ENCODE measurements around the gene PRR5.

The PRR5 gene

DNA sequence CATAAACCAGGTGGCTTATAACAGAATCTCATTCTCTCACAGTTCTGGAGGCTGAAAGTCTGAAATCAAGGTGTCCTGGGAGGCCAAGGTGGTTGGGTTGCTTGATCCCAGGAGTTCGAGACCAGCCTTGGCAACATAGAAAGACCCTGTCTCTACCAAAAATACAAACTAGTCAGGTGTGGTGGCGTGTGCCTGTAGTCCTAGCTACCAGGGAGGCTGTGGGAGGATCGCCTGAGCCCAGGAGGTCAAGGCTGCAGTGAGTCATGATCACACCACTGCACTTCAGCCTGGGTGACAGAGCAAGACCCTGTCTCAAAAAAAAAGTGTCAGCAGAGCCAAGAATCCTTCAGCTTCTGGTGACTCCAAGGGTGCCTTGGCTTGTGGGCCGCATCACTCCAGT, 8.9 kb upstream of the PRR5 start:
- no peak for DNase-seq (ENCODE audit: low spot score)

DNA sequence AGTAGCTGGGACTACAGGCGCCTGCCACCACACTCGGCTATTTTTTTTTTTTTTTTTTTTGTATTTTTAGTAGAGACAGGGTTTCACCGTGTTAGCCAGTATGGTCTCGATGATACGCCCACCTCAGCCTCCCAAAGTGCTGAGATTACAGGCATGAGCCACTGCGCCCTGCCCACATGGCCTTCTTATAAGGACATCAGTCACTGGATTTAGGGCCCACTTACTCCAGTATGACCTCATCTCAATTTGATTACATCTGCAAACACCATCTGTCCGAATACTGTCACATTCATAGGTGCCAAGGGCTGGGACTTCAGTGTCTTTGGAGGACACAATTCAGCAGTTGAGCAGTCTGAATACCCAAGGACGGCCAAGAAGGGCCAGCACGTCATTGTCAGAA, 8.2 kb upstream of the PRR5 start:
- no peak for DNase-seq (ENCODE audit: low spot score)

DNA sequence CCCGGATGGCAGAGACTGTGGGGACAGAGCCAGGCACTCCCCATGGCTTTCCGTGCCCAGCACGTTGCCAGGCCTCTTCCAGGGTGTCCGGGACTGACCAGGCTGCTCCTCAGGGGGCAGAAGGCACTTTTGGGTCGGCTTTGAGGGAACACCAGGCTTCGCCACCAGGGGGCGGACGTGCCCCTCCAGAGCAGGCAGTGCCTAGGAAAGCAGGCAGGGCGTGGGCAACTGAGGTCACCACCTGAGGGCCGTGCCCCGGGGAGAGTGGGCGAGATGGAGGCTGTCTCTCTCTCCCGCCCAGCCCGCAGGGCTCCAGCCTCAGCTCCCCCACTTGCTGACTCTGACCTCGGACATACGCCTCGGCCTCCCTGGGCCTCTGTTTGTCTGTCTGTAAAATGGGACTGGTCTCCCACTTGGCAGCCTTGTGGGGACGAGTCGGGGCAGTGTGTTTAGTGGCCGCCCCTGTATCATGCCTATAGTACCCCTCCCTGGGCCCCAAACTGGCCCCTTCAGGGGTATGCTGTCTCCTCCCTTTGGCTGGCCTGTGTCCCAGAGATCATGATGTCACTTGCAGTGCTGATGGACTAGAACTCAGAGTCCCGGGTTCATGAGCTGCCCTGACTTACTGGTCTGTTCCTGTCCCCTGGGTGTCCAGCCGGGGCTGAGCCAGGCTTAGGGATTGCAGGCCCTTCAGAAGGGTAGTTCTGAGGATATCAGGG, 4.4 kb upstream of the PRR5 start:
- peak; percentile 89 for DNase-seq (ENCODE audit: low spot score)

DNA sequence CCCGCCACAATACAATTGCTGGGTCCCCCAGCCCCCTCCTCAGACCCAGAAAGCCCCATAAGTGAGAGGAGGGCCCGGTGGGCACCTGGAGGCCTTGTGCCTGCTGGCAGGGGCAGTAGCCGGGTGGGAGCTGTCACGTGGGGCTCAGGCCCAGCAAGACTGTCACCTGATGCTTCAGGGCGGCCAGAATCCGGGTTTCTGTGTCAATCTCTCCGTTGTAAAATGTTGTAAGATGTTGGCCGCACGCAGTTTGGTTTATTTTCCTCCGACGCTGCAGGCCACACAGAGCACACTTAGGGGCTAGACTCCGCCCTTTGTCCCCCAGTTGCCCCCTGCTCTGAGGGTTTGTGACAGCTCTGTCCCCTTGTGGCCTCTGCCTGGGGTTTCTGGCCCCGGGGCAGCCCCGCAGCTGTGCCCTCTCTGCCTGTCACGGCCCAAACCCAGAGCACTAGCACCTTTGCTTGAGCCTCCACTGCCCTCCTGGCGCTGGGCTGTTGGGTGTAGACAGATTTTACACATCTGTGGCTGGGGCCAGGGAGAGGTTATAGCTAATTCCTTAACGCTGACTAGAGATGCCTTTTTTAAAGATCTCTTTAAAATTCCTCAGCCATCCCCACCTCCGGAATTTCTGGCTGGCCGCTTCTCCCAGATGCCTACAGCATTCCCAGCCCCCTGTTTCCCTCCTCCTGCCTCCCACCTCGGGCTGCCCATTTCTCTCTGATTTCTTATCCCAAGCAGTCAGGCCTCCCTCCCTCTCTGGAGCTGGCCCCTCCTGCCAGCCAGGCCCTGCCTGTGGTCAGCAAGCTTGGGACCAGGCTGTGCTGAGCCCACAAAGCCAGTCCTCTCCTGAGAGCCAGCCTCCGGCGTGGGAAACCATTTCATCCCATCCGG, 3.2 kb upstream of the PRR5 start:
- peak; percentile 88 for DNase-seq (ENCODE audit: low spot score)

DNA sequence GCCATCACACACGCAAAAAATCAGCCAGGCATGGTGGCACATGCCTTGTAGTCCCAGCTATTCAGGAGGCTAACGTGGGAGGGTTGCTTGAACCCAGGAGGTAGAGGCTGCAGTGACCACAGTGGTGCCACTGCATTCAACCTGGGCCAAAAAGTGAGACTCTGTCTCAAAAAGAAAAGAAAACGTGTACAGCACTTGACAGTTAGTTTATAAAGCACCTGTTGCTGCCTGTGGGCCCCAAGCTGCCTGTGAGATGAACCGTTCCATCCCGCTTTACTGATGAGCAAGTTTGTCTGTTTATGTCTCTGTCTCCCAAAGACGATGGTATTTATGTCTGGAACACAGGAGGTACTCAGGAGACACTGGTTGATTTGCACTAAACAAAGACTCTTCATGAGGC, 1.5 kb upstream of the PRR5 start:
- DNase-seq (ENCODE audit: low spot score) = no peak

DNA sequence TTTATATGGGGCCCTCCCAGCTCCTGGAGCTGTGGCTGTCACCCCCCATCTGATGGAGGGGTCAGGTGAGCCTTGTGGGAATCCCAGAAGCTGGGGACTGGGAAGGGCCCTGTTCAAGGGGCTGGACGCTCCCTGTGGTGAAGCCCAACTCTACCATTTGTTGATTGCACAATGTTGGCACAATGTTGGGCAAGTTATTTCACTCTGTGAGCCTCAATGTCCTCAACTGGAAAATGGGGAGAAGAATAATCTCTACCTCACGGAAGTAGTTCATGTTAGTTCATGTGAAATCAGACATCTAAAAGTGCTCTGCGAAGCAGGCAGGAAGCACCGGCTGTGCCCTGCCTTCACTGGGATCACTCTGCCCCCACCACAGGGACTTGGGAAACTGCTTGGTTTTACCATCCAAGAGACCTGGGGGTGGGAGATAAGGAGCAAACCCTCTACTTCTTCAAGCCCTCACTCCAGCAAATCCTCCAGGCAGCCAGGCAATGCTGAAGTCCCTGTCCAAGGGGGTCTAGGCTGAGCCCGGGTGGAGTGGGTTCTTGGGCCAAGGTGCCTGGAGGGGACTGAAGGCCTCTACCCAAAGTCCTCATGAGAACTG, 715 bp upstream of the PRR5 start:
- no peak for DNase-seq (ENCODE audit: low spot score)

DNA sequence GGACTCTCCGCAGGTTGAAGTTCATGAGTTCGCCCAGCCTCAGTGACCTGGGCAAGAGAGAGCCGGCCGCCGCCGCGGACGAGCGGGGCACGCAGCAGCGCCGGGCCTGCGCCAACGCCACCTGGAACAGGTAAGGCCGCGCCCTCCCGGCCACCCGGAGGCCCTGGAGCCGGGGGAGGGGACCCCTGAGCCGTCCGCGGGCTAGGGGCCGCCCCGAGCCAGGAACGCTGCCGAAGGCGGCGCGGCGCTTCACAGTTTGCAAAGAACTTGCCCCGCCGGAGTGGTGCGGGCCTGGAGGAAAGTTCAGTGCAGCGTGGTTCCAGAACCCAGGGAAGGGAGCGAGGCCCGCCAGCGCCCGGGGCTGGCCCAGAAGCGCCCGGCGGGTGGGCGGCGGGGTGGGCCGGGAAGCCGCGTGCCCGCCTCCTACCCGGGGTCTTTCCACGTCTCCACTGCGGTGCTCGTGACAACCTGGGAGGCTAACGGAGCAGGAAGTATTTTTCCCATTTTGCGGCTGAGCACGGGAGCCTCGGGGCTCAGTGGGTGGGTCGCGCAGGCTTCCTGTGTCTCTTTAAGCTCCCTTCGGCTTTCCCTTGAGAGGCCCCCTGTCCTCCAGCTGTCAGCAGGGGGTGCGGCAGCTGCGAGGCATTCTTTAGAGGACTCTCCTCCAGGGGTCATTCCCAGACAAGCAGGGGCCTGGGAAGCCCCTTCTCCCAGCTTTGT, 635 bp downstream of the PRR5 start:
- DNase-seq (ENCODE audit: low spot score) = no peak

DNA sequence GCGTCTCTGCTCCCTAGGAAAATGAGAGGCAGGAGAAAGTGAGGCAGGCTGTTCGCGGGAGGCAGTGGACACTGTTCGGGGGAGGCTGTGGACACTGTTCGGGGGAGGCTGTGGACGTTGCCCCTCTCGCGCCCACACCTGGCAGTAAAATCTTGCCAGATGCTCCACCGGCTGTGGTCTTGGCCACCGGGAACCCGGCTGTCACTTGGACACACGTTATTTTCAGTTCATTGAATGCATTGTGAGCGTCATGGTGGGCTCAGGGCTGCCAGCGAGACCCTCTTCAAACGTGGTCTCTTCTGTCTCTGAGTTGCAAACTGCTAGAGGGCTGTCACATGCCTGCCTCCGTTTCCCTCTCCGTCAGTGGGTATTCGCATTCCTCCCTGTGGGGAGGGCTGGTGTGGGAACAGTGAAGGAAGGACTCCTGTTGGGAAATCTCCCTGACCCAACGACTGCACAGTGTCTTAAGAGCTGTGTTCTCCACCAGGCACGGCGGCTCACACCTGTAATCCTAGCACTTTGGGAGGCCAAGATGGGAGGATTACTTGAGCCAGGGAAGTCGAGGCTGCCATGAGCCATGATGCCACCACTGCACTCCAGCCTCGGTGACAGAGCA, 1.4 kb downstream of the PRR5 start:
- no peak for DNase-seq (ENCODE audit: low spot score)

DNA sequence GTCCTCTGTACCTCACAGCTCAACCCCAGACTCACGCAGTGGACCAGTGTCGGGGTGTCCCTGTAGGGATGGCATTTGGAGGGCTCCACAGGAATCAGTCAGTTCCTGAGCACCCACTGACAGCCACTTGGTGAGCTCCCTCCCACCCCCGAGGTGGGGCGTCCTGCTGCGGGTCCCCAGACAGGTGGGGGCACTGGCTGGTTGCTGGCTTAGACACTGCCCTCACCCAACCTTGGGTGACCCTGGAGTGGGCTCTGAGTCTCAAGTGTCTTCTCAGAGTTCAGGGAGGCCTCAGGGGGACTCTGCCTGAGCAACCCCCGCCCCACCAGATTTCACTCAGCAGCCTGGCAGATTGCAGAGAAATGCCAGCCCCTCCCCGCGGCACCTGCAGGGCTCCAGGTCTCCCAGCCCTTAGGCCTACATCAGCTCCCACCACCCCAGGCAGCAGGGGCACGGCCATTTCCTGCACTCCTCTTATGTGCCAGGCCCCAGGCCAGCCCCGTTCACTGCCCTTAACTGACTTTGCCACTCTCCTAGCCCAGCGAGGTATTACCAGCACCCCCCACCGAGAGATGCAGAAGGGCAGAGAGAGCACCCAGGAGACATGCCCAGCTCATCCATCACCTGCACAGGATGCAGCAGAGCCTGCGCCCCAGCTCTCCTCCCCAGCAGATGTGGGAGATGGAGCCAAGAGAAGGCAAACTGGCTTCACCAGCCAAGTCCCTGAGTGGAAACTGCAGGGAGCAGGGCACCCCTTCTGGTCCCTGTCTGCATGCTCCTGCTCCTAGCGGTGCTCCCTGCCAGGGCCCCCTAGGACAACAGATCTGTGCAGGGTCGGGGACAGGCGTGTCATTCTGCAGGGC, 2.4 kb downstream of the PRR5 start:
- no peak for DNase-seq (ENCODE audit: low spot score)

DNA sequence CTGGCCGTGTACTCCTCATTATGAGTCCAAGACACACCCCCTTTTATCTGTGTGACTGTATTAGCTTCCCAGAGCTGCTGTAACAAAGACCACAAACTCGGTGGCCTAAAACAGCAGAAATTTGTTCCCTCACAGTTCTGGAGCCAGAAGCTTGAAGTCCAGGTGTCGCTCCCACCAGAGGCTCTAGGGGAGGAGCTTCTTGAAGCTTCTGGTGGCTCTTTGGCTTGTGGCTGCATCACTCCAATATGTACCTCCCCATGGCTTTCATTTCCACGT, 3.0 kb downstream of the PRR5 start:
- no peak for DNase-seq (ENCODE audit: low spot score)

DNA sequence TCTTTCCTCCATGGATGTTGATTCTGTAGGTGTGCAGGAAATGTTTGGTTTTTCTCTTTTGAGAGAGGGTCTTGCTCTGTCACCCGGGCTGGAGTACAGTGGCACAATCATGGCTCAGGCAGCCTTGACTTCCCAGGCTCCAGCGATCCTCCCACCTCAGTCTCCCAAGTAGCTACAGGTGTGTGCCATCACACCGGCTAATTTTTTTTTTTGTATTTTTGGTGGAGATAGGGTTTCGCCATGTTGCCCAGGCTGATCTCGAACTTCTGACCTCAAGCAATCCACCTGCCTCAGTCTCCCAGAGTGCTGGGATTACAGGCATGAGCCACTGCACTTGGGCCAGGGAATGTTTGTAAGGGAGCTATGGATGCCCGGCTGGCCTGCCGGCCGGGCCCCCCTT, 4.5 kb downstream of the PRR5 start:
- DNase-seq (ENCODE audit: low spot score) = no peak

DNA sequence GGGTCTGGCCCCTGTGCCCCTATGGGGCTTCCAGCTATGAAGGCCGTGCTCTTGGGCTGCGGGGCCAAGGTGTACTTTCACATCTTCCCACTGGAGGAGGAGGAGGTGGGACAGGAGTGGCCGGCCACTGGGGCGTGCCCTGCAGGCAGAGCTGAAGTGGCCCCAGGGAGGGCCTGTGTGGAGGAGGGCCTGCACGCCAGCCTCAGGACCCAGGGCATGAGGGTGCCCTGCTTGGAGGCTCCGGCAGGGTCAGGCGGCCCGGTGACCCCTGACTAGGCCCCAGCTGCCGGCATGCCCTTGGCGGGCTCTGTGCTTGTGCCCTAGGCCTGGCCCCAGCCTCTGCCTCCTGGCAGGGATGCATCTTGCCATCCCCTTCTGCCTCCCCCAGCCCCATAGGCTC, 5.2 kb downstream of the PRR5 start:
- DNase-seq (ENCODE audit: low spot score) = no peak

DNA sequence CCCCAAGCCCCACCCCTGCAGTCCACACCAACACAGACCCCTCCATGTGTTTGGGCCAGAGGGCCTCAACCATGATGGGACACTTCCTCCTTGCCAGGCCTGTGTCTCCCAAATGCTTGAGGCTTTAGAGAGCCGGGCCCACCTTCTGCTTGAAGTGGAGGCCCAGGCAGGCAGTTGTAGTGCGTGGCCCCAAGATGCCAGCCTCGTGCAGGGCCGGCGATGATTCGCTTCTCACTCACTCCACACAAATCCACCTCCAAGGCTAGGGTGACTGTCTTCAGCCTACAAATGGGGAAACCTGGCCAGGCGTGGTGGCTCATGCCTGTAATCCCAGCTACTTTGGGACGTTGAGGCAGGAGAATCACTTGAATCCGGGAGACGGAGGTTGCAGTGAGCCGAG, 5.7 kb downstream of the PRR5 start:
- DNase-seq (ENCODE audit: low spot score) = no peak

DNA sequence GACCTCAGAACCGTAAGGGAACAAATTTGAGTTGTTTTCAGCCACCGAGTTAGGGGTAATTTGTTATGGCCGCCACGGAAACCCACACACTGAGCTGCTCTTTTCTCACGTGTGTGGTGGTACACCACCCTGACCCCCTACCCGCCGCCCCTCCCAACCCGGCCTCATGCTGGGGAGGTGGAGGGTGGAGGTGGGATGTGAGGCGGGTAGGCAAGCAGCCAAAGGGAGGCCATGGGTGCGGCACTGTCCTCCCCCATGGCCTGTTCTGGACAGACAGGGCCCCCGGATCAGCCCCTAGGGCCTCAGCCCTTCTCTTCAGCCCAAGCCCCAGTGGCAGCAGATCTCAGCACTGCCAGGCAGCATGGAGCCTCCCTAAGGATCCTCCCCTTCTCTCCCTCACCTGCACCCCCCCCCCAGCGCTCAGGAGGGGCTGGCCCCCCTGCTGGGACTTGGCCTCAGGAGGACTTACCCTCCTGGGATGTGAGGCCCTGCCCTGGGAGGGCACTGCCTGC, 7.9 kb downstream of the PRR5 start:
- no peak for DNase-seq (ENCODE audit: low spot score)

DNA sequence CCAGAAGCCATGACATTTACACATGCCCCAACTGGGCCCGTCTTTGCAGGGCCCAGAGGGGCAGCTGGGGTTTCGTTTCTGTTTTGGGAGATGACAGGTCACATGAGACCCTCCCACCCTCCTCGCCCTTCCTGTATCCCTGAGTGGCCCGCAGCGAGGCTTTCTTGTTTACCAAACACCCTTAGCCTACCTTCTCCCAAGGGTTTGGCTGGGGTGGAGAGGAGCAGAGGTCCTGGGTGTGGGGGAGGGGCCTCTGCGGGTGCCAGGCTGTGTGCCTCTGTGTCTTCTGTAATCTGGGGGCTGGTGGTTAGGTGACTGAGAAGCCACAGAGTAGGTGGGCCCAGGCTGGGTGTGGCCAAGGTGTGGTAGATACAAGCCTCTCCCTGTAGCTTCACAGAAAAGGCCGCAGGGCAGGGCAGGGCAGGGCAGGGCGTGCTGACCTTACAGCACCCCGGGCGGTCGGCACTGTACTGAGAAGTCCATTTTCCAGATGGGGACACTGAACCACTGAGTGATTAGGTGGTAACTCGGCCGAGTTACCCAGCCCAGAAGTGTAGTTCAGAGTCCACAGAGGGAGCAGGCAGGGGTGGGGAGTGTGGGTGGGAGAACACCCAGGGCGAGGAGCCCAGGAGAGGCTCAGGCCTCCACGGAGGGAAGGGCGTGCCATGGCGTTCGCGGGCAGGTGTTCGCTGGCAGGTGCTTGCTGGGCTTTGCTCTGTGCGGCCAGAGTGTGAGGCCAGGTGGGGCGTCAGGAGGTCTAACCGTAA, 8.7 kb downstream of the PRR5 start:
- DNase-seq (ENCODE audit: low spot score) = no peak

DNA sequence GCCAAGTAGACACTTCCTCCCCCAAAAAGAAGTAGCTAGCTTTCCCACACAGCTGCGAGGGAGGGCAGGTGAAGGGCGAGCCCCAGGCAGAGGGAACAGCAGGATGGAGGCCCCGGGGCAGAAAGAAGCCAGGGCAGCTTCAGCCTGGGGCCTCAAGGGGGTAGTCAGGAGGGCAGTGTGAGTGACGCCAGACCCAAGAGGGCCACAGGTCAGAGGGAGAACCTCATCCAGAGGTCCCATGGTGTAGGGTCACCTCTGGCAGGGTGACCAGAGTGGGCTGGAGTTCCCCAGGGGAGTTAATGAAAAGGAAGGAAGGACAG, 9.2 kb downstream of the PRR5 start:
- no peak for DNase-seq (ENCODE audit: low spot score)

DNA sequence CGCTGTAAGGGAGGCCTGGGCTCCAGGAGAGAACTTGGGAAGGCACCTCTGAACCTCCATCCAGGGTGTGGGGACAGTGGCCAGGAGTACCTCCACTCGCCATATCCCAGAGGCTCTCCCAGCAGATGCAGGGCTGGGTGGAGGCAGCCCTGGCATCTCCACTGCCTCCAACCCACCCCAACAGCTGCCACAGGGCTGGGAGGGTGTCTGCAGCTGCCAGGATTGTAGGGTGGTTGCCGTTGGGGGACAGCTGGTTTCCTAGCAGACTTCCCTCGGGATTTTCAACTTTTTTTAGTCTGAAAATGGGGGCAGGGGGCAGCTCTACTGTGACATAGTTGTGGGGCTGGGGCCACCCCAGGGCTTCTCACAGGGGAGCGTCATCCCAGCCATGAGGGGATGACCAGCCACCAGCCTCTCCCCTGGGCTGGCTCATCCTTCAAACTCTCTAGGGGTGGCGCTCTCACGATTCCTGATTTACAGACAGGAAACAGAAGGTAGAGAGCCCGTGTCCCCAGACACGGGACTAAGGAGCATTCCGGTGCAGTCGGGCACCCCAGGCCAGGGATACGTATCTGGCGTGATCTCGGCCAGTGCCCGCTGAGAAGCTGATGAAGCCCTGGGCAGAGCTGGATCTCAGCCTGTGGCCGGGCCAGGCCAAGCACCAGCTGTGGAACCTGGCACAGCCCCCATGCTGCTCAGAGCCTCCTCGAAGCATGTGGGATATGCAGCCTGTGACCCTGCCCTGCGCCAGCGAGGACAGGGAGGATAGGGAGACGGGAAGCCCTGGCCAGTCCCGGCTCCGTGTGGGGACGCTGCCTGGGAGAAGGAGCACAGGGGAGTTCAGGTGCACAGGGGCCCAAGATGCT, 9.9 kb downstream of the PRR5 start:
- DNase-seq (ENCODE audit: low spot score) = no peak

DNA sequence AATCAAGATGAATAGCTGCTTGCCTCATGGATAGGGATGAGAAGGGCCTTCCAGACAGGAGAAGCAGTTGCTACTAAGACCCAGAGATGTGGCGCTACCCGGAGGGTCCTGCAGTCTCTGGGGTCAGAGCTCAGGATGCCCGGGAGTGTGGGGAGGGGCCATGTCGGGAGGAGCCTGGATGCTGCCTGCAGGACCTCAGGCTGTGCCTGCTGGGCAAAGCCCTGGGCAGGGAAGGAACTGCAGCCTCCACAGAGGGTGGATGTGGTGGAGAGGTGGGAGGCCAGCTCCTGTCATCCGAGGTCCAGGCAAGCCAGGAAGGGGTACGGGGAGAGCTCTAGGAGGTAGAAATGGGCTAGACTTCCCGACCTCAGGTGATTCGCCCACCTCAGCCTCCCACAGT, 11.0 kb downstream of the PRR5 start:
- DNase-seq (ENCODE audit: low spot score) = no peak

DNA sequence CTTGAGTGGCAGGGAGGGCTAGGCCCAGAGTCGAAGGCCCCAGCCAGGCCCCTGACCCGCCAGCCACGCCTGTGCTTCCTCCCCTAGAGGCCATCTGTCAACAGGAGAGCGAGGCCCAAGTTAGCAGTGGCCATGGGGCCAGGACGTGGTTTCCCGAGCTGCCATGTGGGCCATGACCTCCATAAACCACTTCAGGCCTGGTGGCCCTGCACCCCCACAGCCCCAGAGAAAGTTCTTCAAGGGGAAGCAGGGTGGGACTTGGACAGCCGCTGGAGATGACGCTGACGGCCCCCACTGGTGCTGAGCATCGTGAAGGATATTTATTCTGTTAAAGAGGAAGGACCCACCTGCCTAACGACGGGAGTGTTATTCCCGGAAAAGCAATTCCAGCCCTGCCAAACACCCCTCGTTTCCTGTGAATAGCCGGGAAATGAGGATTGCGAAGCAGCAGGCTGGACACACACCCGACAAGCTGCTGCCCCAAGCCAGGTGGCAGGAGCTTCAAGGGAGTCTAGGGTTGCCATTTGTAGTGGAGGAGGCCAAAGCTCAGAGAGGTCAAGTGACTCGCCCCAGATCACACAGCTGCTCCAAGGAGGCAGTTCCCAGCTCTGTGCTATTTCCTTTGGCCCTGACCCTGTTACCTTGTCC, 12.8 kb downstream of the PRR5 start:
- DNase-seq (ENCODE audit: low spot score) = no peak

Data from AG20443 (cell line).